Measurements from ENCODE around the gene MCAM.

MCAM gene

GRCh38 chr11:119307219-119307618 lies 9.7 kb downstream of the MCAM start:
- no peak for DNase-seq (ENCODE audit: low read depth, low spot score)

GRCh38 chr11:119306373-119306890 lies 10.5 kb downstream of the MCAM start:
- no peak for DNase-seq (ENCODE audit: low read depth, low spot score)

- no peak for DNase-seq (ENCODE audit: low read depth, low spot score)
Measured at GRCh38 chr11:119305556-119306372, 11.2 kb downstream of the MCAM start.

- DNase-seq (ENCODE audit: low read depth, low spot score) = no peak
Measured at GRCh38 chr11:119303227-119303718, 13.7 kb downstream of the MCAM start.

GRCh38 chr11:119300198-119300964 lies 16.5 kb downstream of the MCAM start:
- no peak for DNase-seq (ENCODE audit: low read depth, low spot score)

GRCh38 chr11:119299416-119299815 lies 17.5 kb downstream of the MCAM start:
- DNase-seq (ENCODE audit: low read depth, low spot score) = no peak

GRCh38 chr11:119298726-119299125 lies 18.2 kb downstream of the MCAM start:
- DNase-seq (ENCODE audit: low read depth, low spot score) = no peak

GRCh38 chr11:119297938-119298337 lies 19.0 kb downstream of the MCAM start:
- DNase-seq (ENCODE audit: low read depth, low spot score) = no peak

- no peak for DNase-seq (ENCODE audit: low read depth, low spot score)
Measured at GRCh38 chr11:119295178-119295577, 21.8 kb downstream of the MCAM start.

- no peak for DNase-seq (ENCODE audit: low read depth, low spot score)
Measured at GRCh38 chr11:119293461-119293860, 23.5 kb downstream of the MCAM start.

GRCh38 chr11:119290894-119291497 lies 25.9 kb downstream of the MCAM start:
- DNase-seq (ENCODE audit: low read depth, low spot score) = no peak

- no peak for DNase-seq (ENCODE audit: low read depth, low spot score)
Measured at GRCh38 chr11:119288219-119288618, 28.7 kb downstream of the MCAM start.

- DNase-seq (ENCODE audit: low read depth, low spot score) = no peak
Measured at GRCh38 chr11:119285431-119285830, 31.5 kb downstream of the MCAM start.

GRCh38 chr11:119284344-119285157 lies 32.4 kb downstream of the MCAM start:
- DNase-seq (ENCODE audit: low read depth, low spot score) = no peak

- no peak for DNase-seq (ENCODE audit: low read depth, low spot score)
Measured at GRCh38 chr11:119282495-119282894, 34.4 kb downstream of the MCAM start.

GRCh38 chr11:119277660-119278059 lies 39.3 kb downstream of the MCAM start:
- DNase-seq (ENCODE audit: low read depth, low spot score) = no peak

- no peak for DNase-seq (ENCODE audit: low read depth, low spot score)
Measured at GRCh38 chr11:119273721-119274120, 43.2 kb downstream of the MCAM start.

- no peak for DNase-seq (ENCODE audit: low read depth, low spot score)
Measured at GRCh38 chr11:119267645-119268044, 49.3 kb downstream of the MCAM start.

GRCh38 chr11:119266517-119267255 lies 50.2 kb downstream of the MCAM start:
- no peak for DNase-seq (ENCODE audit: low read depth, low spot score)

GRCh38 chr11:119266063-119266462 lies 50.9 kb downstream of the MCAM start:
- DNase-seq (ENCODE audit: low read depth, low spot score) = no peak
